Superior temporal gyrus (tissue), 1 donor: ENCODE data around the gene OR6N2.
A peak's percentile ranks its signal among the peaks of the same experiment; 100 is the strongest.

Experiments
- DNase-seq: peaks from one replicate; pipeline ENCODE4 v3.0.0-alpha.2; 2016; ENCODE audit errors: extremely low spot score

OR6N2 gene

GRCh38 chr1:158781104-158781503 is at the start of gene OR6N2:
TSS of gene OR6N2 (minus strand) at chr1:158781204. CDS start at chr1:158777635, 3,569 bp downstream.
- DNase-seq = no peak

GRCh38 chr1:158830074-158830677 is 49.2 kb upstream of the OR6N2 start:
- no peak for DNase-seq

GRCh38 chr1:158821723-158822122 is 40.7 kb upstream of the OR6N2 start:
- no peak for DNase-seq

GRCh38 chr1:158819461-158820443 is 38.7 kb upstream of the OR6N2 start:
- peak; percentile 37 for DNase-seq

- no peak for DNase-seq
Observed at GRCh38 chr1:158818975-158819431, 38.0 kb upstream of the OR6N2 start.

- peak; percentile 44 for DNase-seq
Observed at GRCh38 chr1:158818560-158818959, 37.6 kb upstream of the OR6N2 start.

- DNase-seq = no peak
Observed at GRCh38 chr1:158814970-158815369, 34.0 kb upstream of the OR6N2 start.

GRCh38 chr1:158813164-158813563 is 32.2 kb upstream of the OR6N2 start:
- no peak for DNase-seq

GRCh38 chr1:158812336-158812735 is 31.3 kb upstream of the OR6N2 start:
- no peak for DNase-seq

GRCh38 chr1:158810311-158810710 is 29.3 kb upstream of the OR6N2 start:
- no peak for DNase-seq

GRCh38 chr1:158809862-158810261 is 28.9 kb upstream of the OR6N2 start:
- no peak for DNase-seq

- DNase-seq = no peak
Observed at GRCh38 chr1:158809256-158809655, 28.3 kb upstream of the OR6N2 start.

GRCh38 chr1:158806916-158807536 is 26.0 kb upstream of the OR6N2 start:
- no peak for DNase-seq

- DNase-seq = no peak
Observed at GRCh38 chr1:158803678-158804077, 22.7 kb upstream of the OR6N2 start.

- DNase-seq = no peak
Observed at GRCh38 chr1:158801396-158801795, 20.4 kb upstream of the OR6N2 start.

GRCh38 chr1:158800526-158800925 is 19.5 kb upstream of the OR6N2 start:
- DNase-seq = no peak

- DNase-seq = no peak
Observed at GRCh38 chr1:158799689-158800088, 18.7 kb upstream of the OR6N2 start.

GRCh38 chr1:158798531-158798930 is 17.5 kb upstream of the OR6N2 start:
- no peak for DNase-seq

- no peak for DNase-seq
Observed at GRCh38 chr1:158794247-158794646, 13.2 kb upstream of the OR6N2 start.

- no peak for DNase-seq
Observed at GRCh38 chr1:158793604-158794003, 12.6 kb upstream of the OR6N2 start.

- no peak for DNase-seq
Observed at GRCh38 chr1:158771950-158772866, 8.8 kb downstream of the OR6N2 start, which contains the start of gene OR6N1. TSS of gene OR6N1 (minus strand) at chr1:158772195. CDS start at chr1:158766682, 5,513 bp downstream.
